ENCODE data around the gene NKX6-2. TPM values are rescaled to one million over a fixed set of nuclear protein-coding genes. Genes with fewer than 3 reads are reported as not detected.
A peak's percentile ranks its signal among the peaks of the same experiment; 100 is the strongest.

NKX6-2 gene
- total and polyA plus RNA-seq, 2 of the 8 experiments (the other 6 are each of a cell fraction or from before 2014, with no cell fraction given), result 0.06 TPM; not detected in 1

DNA sequence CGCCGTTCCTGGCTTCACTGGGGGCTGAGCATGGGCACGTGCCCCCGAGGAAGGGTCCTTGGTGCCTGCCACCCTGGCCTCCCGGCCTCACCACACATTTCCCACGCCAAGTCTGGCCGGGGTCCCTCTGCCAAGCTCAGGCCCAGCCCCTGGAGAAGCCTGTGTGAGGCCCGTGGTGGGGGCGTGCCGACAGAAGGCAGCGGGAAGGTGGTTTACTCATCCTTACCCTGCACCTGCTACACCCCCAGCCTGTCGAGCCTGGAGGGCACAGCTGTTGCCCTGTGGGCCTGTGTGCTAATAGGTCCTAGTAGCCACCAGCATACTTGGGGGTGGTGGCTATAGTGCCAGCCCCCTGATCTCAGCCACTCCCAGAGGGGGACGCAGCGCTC lies 46.7 kb downstream of the NKX6-2 start:
- POLR2A ChIA-PET (ENCODE audit: partially characterized antibody), result interaction anchor here (0.9 kb wide), 1 partner anchor 9 kb away, joined by 4 read pairs; no protein-coding TSS in a partner anchor
- no peak overlapping the region for H2AFZ ChIP-seq (ENCODE audit: low read length)

More for the DNA sequence above, 46.7 kb downstream of the NKX6-2 start:
- Histone ChIP-seq H3K4me2 (ENCODE audit: insufficient read depth in 1 of 2, low read depth in 2 of 2, low read length in 2 of 2) (no peak overlapping the region), H3K9me3 (ENCODE audit: insufficient read depth in 2 of 2, low read depth in 1 of 2, low read length in 1 of 2) (no peaks in the 10 kb centered on the region), H3K27me3 (replicated peaks in 1 of 4; ENCODE audit: control insufficient read depth in 3 of 4, extremely low read depth in 1 of 4, insufficient read depth in 3 of 4, low read length in 3 of 4) (no peaks in the 10 kb centered on the region), H3K23ac (ENCODE audit: insufficient read length) (no peak overlapping the region), H4K5ac (ENCODE audit: insufficient read length, low read depth, low read length) (no peak overlapping the region), H3K4ac (replicated peaks; ENCODE audit: insufficient read length, low read depth, low read length) (no peak overlapping the region), H3K23me2 (ENCODE audit: low read depth, low read length) (no peaks in the 10 kb centered on the region), H2BK15ac (ENCODE audit: low read length) (no peak overlapping the region), H3K79me1 (ENCODE audit: low read depth, low read length) (no peaks in the 10 kb centered on the region; the same call in 1 of the 2 replicates), H3K27ac (ENCODE audit: low read depth, low read length) (no peak overlapping the region), H2BK120ac (replicated peaks; ENCODE audit: low read depth, low read length) (no peak overlapping the region), H4K8ac (ENCODE audit: extremely low read depth, insufficient read depth, low read length) (peak overlapping the region; percentile 17), H3K4me3 (ENCODE audit: extremely low read depth in 1 of 4, insufficient read depth in 2 of 4, low read depth in 3 of 4, low read length in 4 of 4) (no peak overlapping the region), H3K4me1 (replicated peaks in 1 of 4; ENCODE audit: control insufficient read depth in 3 of 4, insufficient read depth in 4 of 4, low read length in 3 of 4) (peaks cover 0 to 22% (median 8%) of the 10 kb centered on the region in 4 experiments; a peak in 5 of 7 replicates), H2BK5ac (ENCODE audit: low read depth, low read length) (no peak overlapping the region), H4K91ac (replicated peaks; ENCODE audit: insufficient read length, low read length) (no peak overlapping the region), H4K20me1 (replicated peaks in 1 of 2; ENCODE audit: control insufficient read depth in 1 of 2, insufficient read depth in 2 of 2, low read length in 2 of 2) (peaks cover 2 to 5% of the 10 kb centered on the region in 2 experiments), H3K14ac (ENCODE audit: insufficient read length) (no peak overlapping the region), H3K56ac (replicated peaks; ENCODE audit: insufficient read length, low read depth, low read length) (no peak overlapping the region), H3K18ac (ENCODE audit: extremely low read depth, low read length) (no peak overlapping the region), H3K9ac (replicated peaks in 1 of 4; ENCODE audit: extremely low read depth in 1 of 4, low read depth in 3 of 4, low read length in 3 of 4) (no peak overlapping the region), H2BK20ac (ENCODE audit: low read length) (no peak overlapping the region), H3K79me2 (ENCODE audit: control insufficient read depth in 1 of 2, insufficient read depth in 2 of 2, low read length in 2 of 2) (no peaks in the 10 kb centered on the region), H2AK5ac (ENCODE audit: low read depth, low read length) (no peak overlapping the region), H2BK12ac (ENCODE audit: low read depth, low read length) (no peak overlapping the region), H3K36me3 (ENCODE audit: control insufficient read depth in 2 of 4, insufficient read depth in 4 of 4, low read length in 3 of 4) (no peaks in the 10 kb centered on the region)
- DNase-seq (ENCODE audit: low read depth in 1 of 2, low spot score in 2 of 2), result no peak
- no peak for TF ChIP-seq POLR2AphosphoS5 (IDR thresholded peaks at IDR 0.05; ENCODE audit: low read depth, low read length)
- no peak for TF ChIP-seq TAF7 (optimal IDR thresholded peaks at IDR 0.05; ENCODE audit: borderline replicate concordance, low read depth, low read length)
- TF ChIP-seq TCF12 (IDR thresholded peaks at IDR 0.05; ENCODE audit: low read depth, low read length), result no peak
- no peak for TF ChIP-seq CBX5 (IDR thresholded peaks at IDR 0.05; ENCODE audit: low read depth, low read length)
- TF ChIP-seq CTCF (IDR thresholded peaks at IDR 0.05; ENCODE audit: control extremely low read depth in 1 of 3, insufficient read depth in 1 of 3, low read depth in 1 of 3, low read length in 3 of 3), result no peak
- no peak for TF ChIP-seq RFX5 (IDR thresholded peaks at IDR 0.05; ENCODE audit: borderline replicate concordance, low read depth, low read length)
- TF ChIP-seq TAF1 (IDR thresholded peaks at IDR 0.05; ENCODE audit: low read depth, low read length), result no peak
- no peak for TF ChIP-seq CREB1 (IDR thresholded peaks at IDR 0.05)
- TF ChIP-seq RBBP5 (IDR thresholded peaks at IDR 0.05; ENCODE audit: borderline replicate concordance, low read depth, low read length), result no peak
- 84% methylated on average over 14 of the region's 14 CpGs; no CpG with 5 or more reads in 1 of the 2 experiments for WGBS, 2 experiments (ENCODE audit: extremely low coverage in 1 of 2, insufficient coverage in 1 of 2, insufficient read length in 1 of 2, insufficient replicate concordance in 2 of 2, low coverage in 1 of 2, low lambda C conversion rate in 2 of 2, missing lambda C conversion rate in 1 of 2)
- CTCF ChIA-PET (ENCODE audit: partially characterized antibody), result interaction anchor here (1.0 to 1.4 kb wide), 3 partner anchors 10 to 288 kb away, joined by 3 read pairs; no protein-coding TSS in a partner anchor
- FAIRE-seq, result no peak

Measured in H1 (cell line).